Activated CD8-positive, alpha-beta T cell treated with anti-CD3 and anti-CD28 coated beads for 36 hours (primary cell): Measurements from ENCODE around the gene STBD1. TPM values are rescaled to one million over a fixed set of nuclear protein-coding genes. Genes with fewer than 3 reads are reported as not detected.

ENCODE experiments used
- ATAC-seq: fragments of 200-7000 bp; cut with Tn5 transposase; one replicate; pipeline ENCODE4 v1.10.0; 2021; ENCODE audit warnings: mild to moderate bottlenecking, moderate library complexity
- CTCF ChIA-PET: fragments of 350-600 bp; sonication (Branson Sonifier 250); formaldehyde crosslinking; loops from one replicate; lab custom pipeline; 2021; ENCODE audit warnings: antibody characterized with exemption; lab: Charles Lee
- POLR2A ChIA-PET: fragments of 350-600 bp; sonication (Branson Sonifier 250); formaldehyde crosslinking; loops from one replicate; lab custom pipeline; 2021; ENCODE audit warnings: antibody characterized with exemption; lab: Charles Lee
- DNase-seq: peaks from one replicate; pipeline ENCODE4 v3.0.0-alpha.2; 2020
- H3K27ac Mint-ChIP-seq: one replicate; pipeline ENCODE4 v1.8.0; 2021; ENCODE audit warnings: mild to moderate bottlenecking, mixed read lengths
- H3K27me3 Mint-ChIP-seq: one replicate; pipeline ENCODE4 v1.8.0; 2021; ENCODE audit warnings: mixed read lengths
- H3K36me3 Mint-ChIP-seq: one replicate; pipeline ENCODE4 v1.8.0; 2021; ENCODE audit warnings: low read depth, mixed read lengths
- H3K4me1 Mint-ChIP-seq: one replicate; pipeline ENCODE4 v1.8.0; 2021; ENCODE audit warnings: low read depth, mixed read lengths
- H3K4me3 Mint-ChIP-seq: one replicate; pipeline ENCODE4 v1.8.0; 2021; ENCODE audit warnings: mild to moderate bottlenecking, moderate library complexity, mixed read lengths
- H3K9me3 Mint-ChIP-seq: one replicate; pipeline ENCODE4 v1.8.0; 2021; ENCODE audit warnings: mixed read lengths
- CTCF ChIP-seq: fragments of 200-600 bp; IDR thresholded peaks from one replicate; pipeline ENCODE4 v1.8.0; 2022; ENCODE audit warnings: antibody characterized with exemption, mild to moderate bottlenecking
- intact Hi-C: fragments of 100-400 bp; cut with micrococcal nuclease; formaldehyde crosslinking; loops from one replicate; pipeline ENCODE4 v1.10.0; 2022
- total RNA-seq, 2 experiments: library from RNA; stranded (reverse); gene quantifications; one replicate each; pipeline ENCODE4 v1.2.3, GENCODE V29; 2021

STBD1 gene
- total RNA-seq, 2 experiments from 2014 or later: 0.18 to 0.29 TPM

- POLR2A ChIA-PET: no interaction called here
- Mint-ChIP-seq H3K4me1 (no peaks in the 10 kb centered on the region), H3K9me3 (no peaks in the 10 kb centered on the region), H3K36me3 (no peaks in the 10 kb centered on the region), H3K27ac (no peak overlapping the region), H3K4me3 (no peak overlapping the region), H3K27me3 (no peaks in the 10 kb centered on the region)
- ATAC-seq (no peak), DNase-seq (no peak)
- CTCF ChIA-PET: no interaction called here
- intact Hi-C loops: no loop called here
- no peak for TF ChIP-seq CTCF
These were observed 40.8 kb upstream of the STBD1 start for GRCh38 chr4:76265631-76266218.

- Mint-ChIP-seq H3K4me1 (no peaks in the 10 kb centered on the region), H3K36me3 (no peaks in the 10 kb centered on the region), H3K4me3 (no peak overlapping the region), H3K27me3 (no peaks in the 10 kb centered on the region), H3K9me3 (no peaks in the 10 kb centered on the region), H3K27ac (no peak overlapping the region)
- no peak for DNase-seq
- TF ChIP-seq CTCF: no peak
- ChIA-PET POLR2A (no interaction called here), CTCF (no interaction called here)
- intact Hi-C loops: no loop called here
- no peak for ATAC-seq
These were observed 39.9 kb upstream of the STBD1 start for GRCh38 chr4:76266627-76267026.

- Mint-ChIP-seq H3K4me1 (no peaks in the 10 kb centered on the region), H3K27me3 (no peaks in the 10 kb centered on the region), H3K36me3 (no peaks in the 10 kb centered on the region), H3K4me3 (no peak overlapping the region), H3K9me3 (no peaks in the 10 kb centered on the region), H3K27ac (no peak overlapping the region)
- no peak for DNase-seq
- no peak for ATAC-seq
- intact Hi-C loops: no loop called here
- TF ChIP-seq CTCF: no peak
- CTCF ChIA-PET: interaction anchor here (1.0 to 1.2 kb wide), 2 partner anchors 11 to 237 kb away, joined by 3 read pairs; no protein-coding TSS in a partner anchor
- POLR2A ChIA-PET: no interaction called here
These were observed 38.7 kb upstream of the STBD1 start for GRCh38 chr4:76267811-76268210.

GRCh38 chr4:76270244-76271175, 36.0 kb upstream of the STBD1 start:
- no peaks in the 10 kb centered on the region for H3K9me3 Mint-ChIP-seq
- H3K27me3 Mint-ChIP-seq: no peaks in the 10 kb centered on the region
- no peak overlapping the region for H3K27ac Mint-ChIP-seq
- TF ChIP-seq CTCF: no peak
- H3K36me3 Mint-ChIP-seq: no peaks in the 10 kb centered on the region
- no peaks in the 10 kb centered on the region for H3K4me1 Mint-ChIP-seq
- ChIA-PET CTCF (interaction anchor here (1.3 to 2.3 kb wide), 4 partner anchors 9 to 108 kb away, joined by 5 to 9 read pairs (median 6); no protein-coding TSS in a partner anchor), POLR2A (interaction anchor here (0.6 kb wide), 1 partner anchor 480 kb away, joined by 3 read pairs; no protein-coding TSS in a partner anchor)
- no peak overlapping the region for H3K4me3 Mint-ChIP-seq
- ATAC-seq (no peak), DNase-seq (no peak)
- intact Hi-C loops: loop anchor here (10.0 kb wide), 1 partner anchor 104 kb away; no protein-coding TSS in a partner anchor
